LNCaP clone FGC (cell line): ENCODE measurements around the gene CRACR2A.

Source experiments
- DNase-seq: peaks from one replicate; pipeline ENCODE4 v3.0.0-alpha.2; 2011; ENCODE audit warnings: low read depth
- H3K4me3 ChIP-seq: 2 replicates; pipeline ENCODE4 v1.5.1; 2011; ENCODE audit warnings: mild to moderate bottlenecking, low read depth, low read length, control low read depth
- TF ChIP-seq, protein P1 (sequence below): IDR thresholded peaks from 2 replicates; pipeline ENCODE4 v1.5.1; 2012; ENCODE audit warnings: mild to moderate bottlenecking; ENCODE audit not compliant: control insufficient read depth, insufficient read depth; ENCODE audit errors: extremely low read depth

CRACR2A gene

DNA sequence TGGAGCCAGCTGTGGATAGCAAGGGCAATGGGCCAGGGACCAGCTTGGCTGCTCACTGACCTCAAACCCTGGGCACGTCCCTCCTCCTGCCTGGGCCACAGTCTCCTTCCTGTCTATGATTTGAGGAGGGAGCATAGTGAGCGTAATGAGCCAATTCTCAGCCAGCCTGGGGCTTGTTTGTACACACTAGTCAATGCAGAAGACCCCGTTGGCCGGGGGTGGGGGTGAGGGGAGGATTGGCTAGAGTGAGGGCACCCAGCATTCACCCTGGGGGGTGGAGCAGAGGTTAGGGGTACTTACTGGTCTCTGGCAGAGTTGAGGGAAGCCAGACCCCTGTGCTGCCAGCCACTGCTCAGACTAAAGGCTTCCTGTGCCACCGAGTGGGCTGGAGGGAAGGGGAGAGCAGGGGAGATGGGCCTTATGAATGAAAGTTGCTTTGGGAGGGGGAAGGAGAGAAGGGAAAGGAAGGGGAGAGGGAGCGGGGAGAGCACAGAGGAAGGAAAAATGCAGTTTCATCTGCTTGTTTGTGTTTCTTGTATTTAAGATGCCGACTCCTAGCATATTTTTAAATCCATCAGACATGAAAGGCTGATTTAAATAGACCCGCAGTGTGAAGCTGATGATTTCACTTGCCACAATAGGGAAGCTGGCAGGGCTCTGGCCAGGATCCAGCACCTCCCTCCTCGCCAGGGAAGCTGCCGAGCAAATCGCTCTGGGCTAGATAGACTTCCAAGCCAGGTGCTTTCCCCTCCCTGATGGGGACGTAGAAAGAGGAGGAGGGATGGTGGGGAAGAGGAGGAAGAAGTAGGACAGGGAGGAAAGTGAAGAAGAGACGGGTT is 147.9 kb downstream of the CRACR2A start:
- TF ChIP-seq, protein P1, sequence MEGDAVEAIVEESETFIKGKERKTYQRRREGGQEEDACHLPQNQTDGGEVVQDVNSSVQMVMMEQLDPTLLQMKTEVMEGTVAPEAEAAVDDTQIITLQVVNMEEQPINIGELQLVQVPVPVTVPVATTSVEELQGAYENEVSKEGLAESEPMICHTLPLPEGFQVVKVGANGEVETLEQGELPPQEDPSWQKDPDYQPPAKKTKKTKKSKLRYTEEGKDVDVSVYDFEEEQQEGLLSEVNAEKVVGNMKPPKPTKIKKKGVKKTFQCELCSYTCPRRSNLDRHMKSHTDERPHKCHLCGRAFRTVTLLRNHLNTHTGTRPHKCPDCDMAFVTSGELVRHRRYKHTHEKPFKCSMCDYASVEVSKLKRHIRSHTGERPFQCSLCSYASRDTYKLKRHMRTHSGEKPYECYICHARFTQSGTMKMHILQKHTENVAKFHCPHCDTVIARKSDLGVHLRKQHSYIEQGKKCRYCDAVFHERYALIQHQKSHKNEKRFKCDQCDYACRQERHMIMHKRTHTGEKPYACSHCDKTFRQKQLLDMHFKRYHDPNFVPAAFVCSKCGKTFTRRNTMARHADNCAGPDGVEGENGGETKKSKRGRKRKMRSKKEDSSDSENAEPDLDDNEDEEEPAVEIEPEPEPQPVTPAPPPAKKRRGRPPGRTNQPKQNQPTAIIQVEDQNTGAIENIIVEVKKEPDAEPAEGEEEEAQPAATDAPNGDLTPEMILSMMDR, result no peak
- no peak overlapping the region for H3K4me3 ChIP-seq
- peak; percentile 50 for DNase-seq

DNA sequence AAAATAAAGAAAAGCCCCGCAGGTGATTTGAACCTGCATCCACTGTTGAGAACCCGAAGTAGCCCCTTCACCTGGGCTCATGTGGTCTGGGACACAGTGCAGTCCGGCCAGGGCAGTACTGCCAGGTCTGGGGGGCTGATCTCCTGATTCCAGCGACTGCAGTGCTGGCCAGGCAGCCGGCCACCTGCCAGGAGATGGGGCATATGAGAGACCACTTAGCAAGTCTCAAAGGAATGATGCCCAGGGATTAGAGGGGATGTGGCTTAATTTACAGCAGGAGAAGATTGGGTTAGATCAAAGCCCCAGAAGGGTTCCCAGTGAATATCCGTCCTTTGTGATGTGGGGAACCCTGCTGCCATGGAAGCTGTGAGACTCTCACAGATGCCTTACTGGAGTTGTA is 148.6 kb downstream of the CRACR2A start:
- no peak overlapping the region for H3K4me3 ChIP-seq
- TF ChIP-seq, protein P1, result no peak
- no peak for DNase-seq

DNA sequence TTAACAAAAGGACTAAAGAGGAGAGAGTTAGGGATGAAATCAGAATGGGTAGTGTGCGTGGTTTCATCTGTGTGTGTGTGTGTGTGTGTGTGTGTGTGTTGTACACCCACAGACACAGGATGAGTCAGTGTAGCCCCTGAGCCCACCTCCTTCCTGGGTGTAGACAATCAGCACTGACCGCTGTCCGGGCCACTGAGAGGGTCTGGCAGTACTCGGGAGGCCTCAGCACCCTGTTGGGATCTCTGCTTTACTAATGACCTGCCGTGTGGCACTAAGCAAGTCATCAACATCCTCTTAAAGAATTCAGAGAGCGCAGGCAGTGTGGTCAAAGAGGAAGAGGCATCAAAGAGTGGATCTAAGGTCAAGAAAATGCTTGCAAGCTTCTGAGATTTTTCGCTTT is 149.3 kb downstream of the CRACR2A start:
- TF ChIP-seq, protein P1, result no peak
- DNase-seq, result no peak

DNA sequence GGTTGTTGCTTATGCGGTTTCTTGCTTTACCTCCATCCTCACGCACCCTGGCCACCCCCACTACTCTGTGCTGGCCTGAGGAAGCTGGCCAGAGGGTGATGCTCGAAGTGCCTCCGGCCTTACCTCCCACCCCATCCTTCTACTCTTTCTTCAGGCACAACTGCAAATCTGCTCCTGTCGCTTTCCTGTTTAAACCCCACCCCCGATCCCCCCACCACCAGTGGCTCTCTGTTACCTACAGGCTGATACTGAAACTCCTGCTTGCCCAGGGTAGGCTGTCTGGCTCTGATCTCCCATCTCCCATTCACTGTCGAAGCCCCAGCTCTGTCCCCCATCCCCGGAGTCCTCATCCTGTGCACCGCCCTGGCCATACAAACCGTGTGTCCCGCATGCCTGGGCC is 150.4 kb downstream of the CRACR2A start:
- TF ChIP-seq, protein P1, result no peak
- H3K4me3 ChIP-seq, result no peak overlapping the region
- no peak for DNase-seq

More for the DNA sequence above, 149.3 kb downstream of the CRACR2A start:
- H3K4me3 ChIP-seq, result no peak overlapping the region

DNA sequence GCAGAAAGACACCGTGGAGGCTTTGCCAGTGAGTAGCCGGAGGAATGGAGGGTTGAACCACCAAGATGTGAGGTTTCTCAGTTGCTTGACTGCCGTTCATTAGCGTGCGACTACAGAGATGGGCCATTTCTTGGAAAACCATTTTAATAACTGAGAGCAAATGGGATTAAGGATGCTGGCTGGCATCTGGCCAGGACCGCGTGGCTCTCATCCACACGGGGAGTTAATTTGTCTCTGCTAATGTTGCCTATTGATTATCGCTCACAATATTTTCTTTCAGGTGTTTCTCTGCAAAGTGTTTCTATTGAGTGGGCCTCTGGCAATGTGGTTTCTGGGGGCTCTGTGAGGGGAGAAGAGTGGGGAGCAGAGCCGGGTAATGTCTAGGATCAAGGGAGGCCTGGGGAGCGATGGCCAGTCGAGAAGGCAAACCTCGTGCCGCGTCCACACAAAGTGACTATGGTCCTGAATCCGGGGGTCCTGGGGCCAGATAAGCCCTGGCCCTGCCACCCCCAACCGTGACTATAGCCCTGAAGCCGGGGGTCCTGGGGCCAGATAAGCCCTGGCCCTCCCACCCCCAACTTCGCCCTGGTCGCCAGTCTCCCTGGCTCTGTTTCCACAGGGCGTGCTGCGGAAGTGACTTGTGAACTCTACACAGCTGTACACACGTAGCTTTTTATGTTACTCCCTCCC is 151.3 kb downstream of the CRACR2A start:
- H3K4me3 ChIP-seq, result no peak overlapping the region
- DNase-seq, result no peak
- TF ChIP-seq, protein P1, result no peak

DNA sequence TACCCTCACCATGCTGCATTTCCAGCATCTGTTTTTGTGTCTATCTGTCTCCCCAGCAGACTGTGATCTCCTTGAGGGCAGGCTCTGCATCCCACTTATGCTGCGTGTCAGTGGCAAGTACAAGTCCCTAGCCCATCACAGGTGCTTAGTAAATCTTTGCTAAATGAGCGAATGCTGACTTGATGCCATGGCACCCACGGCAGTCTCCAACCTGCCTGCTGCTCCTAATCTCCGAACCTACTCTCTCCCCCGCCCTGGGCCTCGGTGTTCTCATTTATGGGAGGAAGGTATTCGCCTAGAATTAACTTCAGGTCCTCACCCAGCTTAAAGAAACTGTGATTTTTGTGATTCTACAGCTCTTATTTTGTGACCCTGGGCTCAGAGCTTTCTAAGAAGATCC is 152.0 kb downstream of the CRACR2A start:
- TF ChIP-seq, protein P1, result no peak
- DNase-seq, result no peak
- no peak overlapping the region for H3K4me3 ChIP-seq
